Sciatic nerve (tissue), 2 donors: ENCODE results near the gene PHYHIPL. TPM values are rescaled to one million over a fixed set of nuclear protein-coding genes. Genes with fewer than 3 reads are reported as not detected.

Experiments used
- ATAC-seq: fragments of 200-7000 bp; cut with Tn5 transposase; one replicate; pipeline ENCODE4 v1.9.1; 2020; ENCODE audit warnings: mild to moderate bottlenecking, moderate library complexity
- DNase-seq: peaks from one replicate; pipeline ENCODE4 v3.0.0-alpha.2; 2020; ENCODE audit warnings: low spot score
- intact Hi-C: fragments of 100-400 bp; cut with DNase I; formaldehyde crosslinking; loops from one replicate; pipeline ENCODE4 v1.14.2; 2022
- total RNA-seq: library from RNA; stranded (reverse); fragmentation: NEBNext Ultra II Directional; extraction: Animal tissue kit (Norgen Biotek cat#: 25700); gene quantifications from one replicate; pipeline ENCODE4 v1.2.1, GENCODE V29; 2021
- donor health status: DM: no; HTN: no; CAD: no.
- donor health status: DM: no; HTN: no; CAD: no.

The PHYHIPL gene
- total RNA-seq, 1 donor from 2014 or later: 0.40 TPM

DNA sequence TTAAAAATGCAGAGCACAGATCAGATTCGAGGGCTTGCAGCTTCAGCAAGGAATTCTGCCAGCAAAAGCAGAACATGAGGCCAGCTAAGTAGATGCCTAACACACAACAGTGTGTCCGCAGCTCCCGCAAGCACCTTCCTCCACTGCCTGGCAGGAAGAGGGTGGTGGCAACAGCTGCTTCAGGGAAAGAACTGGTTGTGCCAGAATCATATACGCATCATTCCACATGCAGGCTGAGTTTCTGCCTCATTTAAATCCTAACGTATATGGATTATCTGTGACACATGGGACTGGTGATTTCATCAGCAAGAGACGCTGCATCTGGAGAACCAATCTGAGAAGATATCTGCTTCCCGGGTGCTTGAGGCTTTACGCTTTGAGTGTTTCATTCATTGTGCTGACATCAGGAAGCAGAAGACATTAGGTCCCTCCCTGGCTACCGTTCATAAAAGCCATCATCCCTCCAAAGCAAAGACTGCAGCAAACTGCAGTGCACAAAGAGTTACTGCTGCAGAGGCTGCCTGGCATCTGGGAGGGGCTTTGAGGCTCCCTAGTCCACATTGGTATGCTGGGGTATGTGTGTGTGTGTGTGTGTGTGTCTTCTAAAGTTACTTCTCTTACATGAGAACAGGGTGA is 107.1 kb downstream of the PHYHIPL start:
- intact Hi-C loops: no loop called here
- ATAC-seq: no peak
- no peak for DNase-seq

DNA sequence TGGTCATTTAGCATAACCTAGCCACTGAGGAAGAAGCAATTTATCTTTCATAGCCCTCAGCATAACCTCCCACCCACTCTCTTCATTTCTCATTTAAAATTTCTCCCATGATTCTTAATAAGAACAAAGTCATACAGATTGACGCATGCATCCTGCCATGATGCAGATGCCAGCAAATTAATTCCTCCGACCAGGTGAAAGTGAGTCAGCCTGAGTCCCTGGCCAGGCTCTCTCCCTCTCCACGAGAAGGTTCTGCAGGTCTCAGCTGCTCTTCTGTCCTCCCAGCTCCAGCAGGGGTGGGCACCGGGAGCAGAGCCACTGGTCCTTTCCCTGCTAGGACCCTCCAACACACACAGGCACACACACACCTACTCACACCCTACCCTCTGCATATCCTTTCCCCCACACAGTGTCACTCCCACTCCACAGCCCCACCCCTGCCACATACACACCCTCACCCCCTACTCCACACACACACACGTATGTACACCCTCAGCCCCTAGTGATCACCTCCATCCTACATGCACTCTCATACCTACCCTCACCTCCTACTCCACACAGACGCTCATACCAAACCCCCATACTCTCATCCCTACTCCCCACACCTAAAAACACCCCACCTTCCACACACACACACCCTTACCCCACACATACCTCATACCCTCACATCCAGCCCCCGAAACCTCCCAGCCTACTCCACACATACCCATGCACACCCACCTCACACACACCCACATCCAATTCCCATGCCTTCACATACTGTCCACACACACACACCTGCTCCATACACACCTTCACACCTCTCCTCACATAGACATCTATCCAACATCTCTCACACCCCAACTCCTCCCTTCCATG is 107.9 kb downstream of the PHYHIPL start:
- intact Hi-C loops: no loop called here
- DNase-seq (no peak), ATAC-seq (peak; percentile 30)

DNA sequence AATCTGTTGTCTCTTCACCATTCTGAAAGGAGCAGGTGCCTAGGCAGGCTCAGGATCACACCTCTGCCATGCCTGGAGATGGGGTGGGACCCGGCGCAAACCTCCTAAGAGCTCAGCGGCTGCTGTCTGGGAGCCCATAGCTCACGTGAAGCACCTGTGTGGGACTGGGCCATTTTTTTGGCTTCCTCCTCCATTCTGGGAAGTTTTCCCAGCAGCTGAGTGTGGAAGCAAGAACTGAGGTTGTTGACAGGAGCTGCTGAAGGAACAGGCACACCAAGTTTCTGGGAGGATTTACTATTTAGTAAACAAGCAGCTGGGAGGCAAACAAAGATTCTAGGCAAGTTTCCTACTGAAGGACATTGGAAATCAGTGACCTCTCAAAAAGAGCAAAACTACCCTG is 108.6 kb downstream of the PHYHIPL start:
- intact Hi-C loops: no loop called here
- ATAC-seq (no peak), DNase-seq (no peak)

DNA sequence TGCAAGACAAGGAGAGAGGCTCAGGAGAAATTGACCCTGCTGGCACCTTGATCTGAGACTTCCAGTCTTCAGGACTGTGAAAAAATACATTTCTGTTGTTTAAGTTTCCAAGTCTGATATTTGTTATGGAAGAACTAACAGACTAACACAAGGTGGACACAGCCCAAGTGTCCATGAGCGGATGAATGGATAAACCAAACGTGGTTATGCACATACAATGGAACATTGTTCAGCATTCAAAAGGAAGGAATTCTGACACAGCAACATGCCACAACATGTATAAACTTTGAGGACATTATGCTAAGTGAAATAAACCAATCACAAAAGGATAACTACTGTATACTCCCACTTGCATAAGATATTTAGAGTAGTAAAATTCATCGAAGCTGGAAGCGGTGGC is 109.4 kb downstream of the PHYHIPL start:
- ATAC-seq (no peak), DNase-seq (no peak)
- intact Hi-C loops: no loop called here

DNA sequence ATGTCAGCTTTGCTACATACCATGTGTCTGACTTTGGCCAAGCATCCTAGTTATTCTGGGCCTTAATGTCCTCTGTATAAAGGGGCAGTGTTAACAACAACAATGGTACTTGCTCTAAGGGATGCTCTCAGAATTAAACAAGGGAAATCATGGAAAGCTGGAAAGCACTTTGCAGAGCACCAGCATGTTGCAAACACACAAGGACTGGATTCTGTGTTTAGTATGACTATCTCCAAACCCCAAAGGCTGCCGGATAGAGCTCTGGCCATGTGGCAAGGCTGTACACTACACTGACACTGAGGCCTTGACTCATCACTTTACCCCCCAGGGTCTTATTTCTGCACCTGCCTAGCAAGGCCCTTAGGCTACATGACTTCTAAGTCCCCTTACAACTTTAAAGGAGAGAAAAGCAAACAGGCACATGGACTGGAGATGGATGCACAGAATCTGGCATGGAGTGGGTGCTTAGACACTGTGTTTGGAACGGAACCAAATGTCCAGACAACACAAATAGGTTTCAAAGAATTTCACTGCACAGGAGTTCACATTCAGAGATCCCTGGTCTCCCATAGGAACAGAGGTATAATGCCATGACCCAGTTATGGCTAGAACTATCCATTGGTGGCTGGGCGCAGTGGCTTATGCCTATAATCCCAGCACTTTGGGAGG is 111.3 kb downstream of the PHYHIPL start:
- no peak for ATAC-seq
- DNase-seq: no peak
- intact Hi-C loops: no loop called here

DNA sequence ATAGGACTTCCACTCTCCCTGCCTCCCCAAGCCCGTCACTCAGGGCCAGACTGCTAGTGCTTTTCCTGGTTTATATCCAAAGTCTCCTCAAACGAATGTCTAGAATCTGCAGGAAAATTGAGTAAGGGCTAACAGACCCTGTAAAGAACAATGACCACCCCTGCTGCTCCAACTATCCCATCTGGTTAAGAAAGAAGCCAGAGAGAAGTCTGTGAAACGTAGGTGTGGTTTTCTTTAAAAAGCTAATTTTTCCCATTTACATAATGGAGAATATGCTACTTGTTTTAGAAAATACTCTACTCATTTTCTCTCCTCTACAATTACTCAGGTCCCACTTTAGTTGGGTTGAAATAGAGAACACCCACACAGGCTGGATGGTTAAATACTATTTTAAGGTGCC is 113.4 kb downstream of the PHYHIPL start:
- intact Hi-C loops: no loop called here
- no peak for ATAC-seq
- no peak for DNase-seq

DNA sequence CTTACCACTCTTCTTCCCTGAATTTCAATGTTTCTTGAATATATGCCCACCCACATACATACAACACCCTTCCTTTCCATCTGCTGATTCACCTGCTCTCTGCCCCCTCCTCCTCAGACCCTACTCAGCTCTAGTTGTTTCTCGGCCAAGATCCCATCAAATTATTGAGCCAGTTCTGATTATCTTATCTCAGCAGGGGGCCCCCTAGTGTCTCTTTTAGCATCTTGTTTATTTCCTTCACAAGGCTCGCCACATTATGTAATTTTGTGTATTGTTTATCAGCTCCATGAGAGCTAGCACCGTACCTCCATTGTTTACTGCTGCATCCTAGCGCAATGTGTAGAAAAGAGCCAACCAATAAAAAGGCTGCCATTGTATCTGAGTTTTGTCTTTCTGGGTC is 114.0 kb downstream of the PHYHIPL start:
- ATAC-seq (no peak), DNase-seq (no peak)

More for the DNA sequence above, 114.0 kb downstream of the PHYHIPL start:
- intact Hi-C loops: no loop called here

Other genes with a start within 250 kb of the PHYHIPL start
- 25.0 TPM for gene FAM13C, start 185.9 kb downstream of the PHYHIPL start, total RNA-seq